ENCODE data around the gene CIAO3.

- TF ChIP-seq CTCF (IDR thresholded peaks at IDR 0.05; ENCODE audit: poor library complexity, severe bottlenecking) (no peak), EZH2 (IDR thresholded peaks at IDR 0.05; ENCODE audit: borderline replicate concordance, insufficient read depth, low read length, poor library complexity, severe bottlenecking) (no peak), REST (IDR thresholded peaks at IDR 0.05; ENCODE audit: borderline replicate concordance) (no peak)
These were observed 27.0 kb upstream of the CIAO3 start for GRCh38 chr16:767743-768235.
